Measurements from ENCODE around the gene LYPD5. TPM values are rescaled to one million over a fixed set of nuclear protein-coding genes. Genes with fewer than 3 reads are reported as not detected.

Gene LYPD5
- total and polyA plus RNA-seq, 2 of the 8 experiments (the other 6 are each of a cell fraction or from before 2014, with no cell fraction given): 0.74 to 4.3 TPM

GRCh38 chr19:43797556-43797955, 4.7 kb downstream of the LYPD5 start:
- 94% methylated on average over 7 of the region's 7 CpGs; no CpG with 5 or more reads in 1 of the 2 experiments for WGBS, 2 experiments (ENCODE audit: extremely low coverage in 1 of 2, insufficient coverage in 1 of 2, insufficient read length in 1 of 2, insufficient replicate concordance in 2 of 2, low coverage in 1 of 2, low lambda C conversion rate in 2 of 2, missing lambda C conversion rate in 1 of 2)
- H4K5ac ChIP-seq (ENCODE audit: insufficient read length, low read depth, low read length): no peak overlapping the region
- no peak overlapping the region; a peak in 1 of 4 replicates for H3K4me2 ChIP-seq (ENCODE audit: insufficient read depth in 1 of 2, low read depth in 2 of 2, low read length in 2 of 2)
- ChIA-PET POLR2A (ENCODE audit: partially characterized antibody) (no interaction called here), CTCF (ENCODE audit: partially characterized antibody) (interaction anchor here (1.3 to 37.0 kb wide), 5 partner anchors 12 to 41 kb away, joined by 3 to 703 read pairs (median 9); partner anchors contain the start of gene SMG9)
- peaks cover 4 to 36% (median 24%) of the 10 kb centered on the region in 4 experiments for H3K27me3 ChIP-seq (replicated peaks in 1 of 4; ENCODE audit: control insufficient read depth in 3 of 4, extremely low read depth in 1 of 4, insufficient read depth in 3 of 4, low read length in 3 of 4)
- peak overlapping the region; percentile 94; the same call in 1 of the 2 replicates for H2BK12ac ChIP-seq (ENCODE audit: low read depth, low read length)
- H3K23me2 ChIP-seq (ENCODE audit: low read depth, low read length): peaks cover 8% of the 10 kb centered on the region
- H2BK120ac ChIP-seq (replicated peaks; ENCODE audit: low read depth, low read length): no peak overlapping the region
- H3K23ac ChIP-seq (ENCODE audit: insufficient read length): no peak overlapping the region
- TF ChIP-seq RAD21 (IDR thresholded peaks at IDR 0.05 in 1 of 2, conservative IDR thresholded peaks at IDR 0.05 in 1 of 2; ENCODE audit: low read depth in 2 of 2, low read length in 2 of 2) (no peak), EZH2 (IDR thresholded peaks at IDR 0.05; ENCODE audit: low read depth, low read length, severe bottlenecking) (no peak), CREB1 (IDR thresholded peaks at IDR 0.05) (no peak), GABPA (IDR thresholded peaks at IDR 0.05; ENCODE audit: borderline replicate concordance, insufficient read depth, low read length) (no peak), ATF3 (IDR thresholded peaks at IDR 0.05; ENCODE audit: insufficient read depth, low read depth, low read length) (no peak), MAX (IDR thresholded peaks at IDR 0.05) (no peak), MAFK (IDR thresholded peaks at IDR 0.05; ENCODE audit: low read depth, low read length) (no peak), KDM5A (IDR thresholded peaks at IDR 0.05; ENCODE audit: low read length) (no peak)
- no peak overlapping the region for H3K18ac ChIP-seq (ENCODE audit: extremely low read depth, low read length)
- no peak overlapping the region for H4K91ac ChIP-seq (replicated peaks; ENCODE audit: insufficient read length, low read length)
- FAIRE-seq (no peak), DNase-seq (ENCODE audit: low read depth in 1 of 2, low spot score in 2 of 2) (no peak)
- H2AFZ ChIP-seq (ENCODE audit: low read length): no peak overlapping the region
- H2AK5ac ChIP-seq (ENCODE audit: low read depth, low read length): 0 out of 2 replicates have a peak overlapping the region, but pooled peaks have one; percentile 58
- H3K4me3 ChIP-seq (ENCODE audit: extremely low read depth in 1 of 4, insufficient read depth in 2 of 4, low read depth in 3 of 4, low read length in 4 of 4): no peak overlapping the region
- H4K8ac ChIP-seq (ENCODE audit: extremely low read depth, insufficient read depth, low read length): no peak overlapping the region
- no peak overlapping the region for H3K27ac ChIP-seq (ENCODE audit: low read depth, low read length)
- H3K79me1 ChIP-seq (ENCODE audit: low read depth, low read length): no peaks in the 10 kb centered on the region
- no peak overlapping the region for H2BK20ac ChIP-seq (ENCODE audit: low read length)
- no peaks in the 10 kb centered on the region for H3K9me3 ChIP-seq (ENCODE audit: insufficient read depth in 2 of 2, low read depth in 1 of 2, low read length in 1 of 2)
- H3K4me1 ChIP-seq (replicated peaks in 1 of 4; ENCODE audit: control insufficient read depth in 3 of 4, insufficient read depth in 4 of 4, low read length in 3 of 4): peaks cover 0 to 5% (median 3%) of the 10 kb centered on the region in 4 experiments; a peak in 5 of 7 replicates
- H3K36me3 ChIP-seq (ENCODE audit: control insufficient read depth in 2 of 4, insufficient read depth in 4 of 4, low read length in 3 of 4): no peaks in the 10 kb centered on the region
- no peaks in the 10 kb centered on the region for H3K79me2 ChIP-seq (ENCODE audit: control insufficient read depth in 1 of 2, insufficient read depth in 2 of 2, low read length in 2 of 2)
- no peak overlapping the region for H3K9ac ChIP-seq (replicated peaks in 1 of 4; ENCODE audit: extremely low read depth in 1 of 4, low read depth in 3 of 4, low read length in 3 of 4)
- H3K14ac ChIP-seq (ENCODE audit: insufficient read length): no peak overlapping the region
- no peak overlapping the region for H2BK5ac ChIP-seq (ENCODE audit: low read depth, low read length)
- H2BK15ac ChIP-seq (ENCODE audit: low read length): 0 out of 2 replicates have a peak overlapping the region, but pooled peaks have one; percentile 92
- H4K20me1 ChIP-seq (replicated peaks in 1 of 2; ENCODE audit: control insufficient read depth in 1 of 2, insufficient read depth in 2 of 2, low read length in 2 of 2): peaks cover 0 to 3% of the 10 kb centered on the region in 2 experiments
- no peak overlapping the region for H3K56ac ChIP-seq (replicated peaks; ENCODE audit: insufficient read length, low read depth, low read length)
- peak overlapping the region; percentile 69 for H3K4ac ChIP-seq (replicated peaks; ENCODE audit: insufficient read length, low read depth, low read length)
